ENCODE data around the gene CALR.
A peak's percentile ranks its signal among the peaks of the same experiment; 100 is the strongest.

DNA sequence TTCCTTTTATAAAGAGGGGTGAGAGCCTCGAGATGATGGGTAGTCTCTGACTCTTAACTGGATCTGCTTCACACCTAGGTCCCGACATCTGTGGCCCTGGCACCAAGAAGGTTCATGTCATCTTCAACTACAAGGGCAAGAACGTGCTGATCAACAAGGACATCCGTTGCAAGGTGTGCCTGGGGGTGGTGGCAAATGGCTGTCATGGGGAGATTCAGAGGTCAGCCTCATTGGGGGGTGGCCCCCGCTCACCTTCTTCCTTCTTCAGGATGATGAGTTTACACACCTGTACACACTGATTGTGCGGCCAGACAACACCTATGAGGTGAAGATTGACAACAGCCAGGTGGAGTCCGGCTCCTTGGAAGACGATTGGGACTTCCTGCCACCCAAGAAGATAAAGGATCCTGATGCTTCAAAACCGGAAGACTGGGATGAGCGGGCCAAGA is 1.6 kb downstream of the CALR start:
- TF ChIP-seq, protein P1, sequence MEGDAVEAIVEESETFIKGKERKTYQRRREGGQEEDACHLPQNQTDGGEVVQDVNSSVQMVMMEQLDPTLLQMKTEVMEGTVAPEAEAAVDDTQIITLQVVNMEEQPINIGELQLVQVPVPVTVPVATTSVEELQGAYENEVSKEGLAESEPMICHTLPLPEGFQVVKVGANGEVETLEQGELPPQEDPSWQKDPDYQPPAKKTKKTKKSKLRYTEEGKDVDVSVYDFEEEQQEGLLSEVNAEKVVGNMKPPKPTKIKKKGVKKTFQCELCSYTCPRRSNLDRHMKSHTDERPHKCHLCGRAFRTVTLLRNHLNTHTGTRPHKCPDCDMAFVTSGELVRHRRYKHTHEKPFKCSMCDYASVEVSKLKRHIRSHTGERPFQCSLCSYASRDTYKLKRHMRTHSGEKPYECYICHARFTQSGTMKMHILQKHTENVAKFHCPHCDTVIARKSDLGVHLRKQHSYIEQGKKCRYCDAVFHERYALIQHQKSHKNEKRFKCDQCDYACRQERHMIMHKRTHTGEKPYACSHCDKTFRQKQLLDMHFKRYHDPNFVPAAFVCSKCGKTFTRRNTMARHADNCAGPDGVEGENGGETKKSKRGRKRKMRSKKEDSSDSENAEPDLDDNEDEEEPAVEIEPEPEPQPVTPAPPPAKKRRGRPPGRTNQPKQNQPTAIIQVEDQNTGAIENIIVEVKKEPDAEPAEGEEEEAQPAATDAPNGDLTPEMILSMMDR (IDR thresholded peaks at IDR 0.05; ENCODE audit: insufficient read depth, low read length): no peak
- no peak for TF ChIP-seq GABPA (IDR thresholded peaks at IDR 0.05; ENCODE audit: low read depth)
- peak; percentile 78 for TF ChIP-seq POLR2AphosphoS5 (IDR thresholded peaks at IDR 0.05; ENCODE audit: low read depth)
- TF ChIP-seq, protein P2, sequence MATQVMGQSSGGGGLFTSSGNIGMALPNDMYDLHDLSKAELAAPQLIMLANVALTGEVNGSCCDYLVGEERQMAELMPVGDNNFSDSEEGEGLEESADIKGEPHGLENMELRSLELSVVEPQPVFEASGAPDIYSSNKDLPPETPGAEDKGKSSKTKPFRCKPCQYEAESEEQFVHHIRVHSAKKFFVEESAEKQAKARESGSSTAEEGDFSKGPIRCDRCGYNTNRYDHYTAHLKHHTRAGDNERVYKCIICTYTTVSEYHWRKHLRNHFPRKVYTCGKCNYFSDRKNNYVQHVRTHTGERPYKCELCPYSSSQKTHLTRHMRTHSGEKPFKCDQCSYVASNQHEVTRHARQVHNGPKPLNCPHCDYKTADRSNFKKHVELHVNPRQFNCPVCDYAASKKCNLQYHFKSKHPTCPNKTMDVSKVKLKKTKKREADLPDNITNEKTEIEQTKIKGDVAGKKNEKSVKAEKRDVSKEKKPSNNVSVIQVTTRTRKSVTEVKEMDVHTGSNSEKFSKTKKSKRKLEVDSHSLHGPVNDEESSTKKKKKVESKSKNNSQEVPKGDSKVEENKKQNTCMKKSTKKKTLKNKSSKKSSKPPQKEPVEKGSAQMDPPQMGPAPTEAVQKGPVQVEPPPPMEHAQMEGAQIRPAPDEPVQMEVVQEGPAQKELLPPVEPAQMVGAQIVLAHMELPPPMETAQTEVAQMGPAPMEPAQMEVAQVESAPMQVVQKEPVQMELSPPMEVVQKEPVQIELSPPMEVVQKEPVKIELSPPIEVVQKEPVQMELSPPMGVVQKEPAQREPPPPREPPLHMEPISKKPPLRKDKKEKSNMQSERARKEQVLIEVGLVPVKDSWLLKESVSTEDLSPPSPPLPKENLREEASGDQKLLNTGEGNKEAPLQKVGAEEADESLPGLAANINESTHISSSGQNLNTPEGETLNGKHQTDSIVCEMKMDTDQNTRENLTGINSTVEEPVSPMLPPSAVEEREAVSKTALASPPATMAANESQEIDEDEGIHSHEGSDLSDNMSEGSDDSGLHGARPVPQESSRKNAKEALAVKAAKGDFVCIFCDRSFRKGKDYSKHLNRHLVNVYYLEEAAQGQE (IDR thresholded peaks at IDR 0.05; ENCODE audit: insufficient replicate concordance, low read depth): no peak

Data from HL-60 (cell line).